ENCODE results near the gene CCDC24. TPM values are rescaled to one million over a fixed set of nuclear protein-coding genes. Genes with fewer than 3 reads are reported as not detected.

Gene CCDC24
- total RNA-seq, 1 experiment from 2014 or later, result 11.8 TPM

DNA sequence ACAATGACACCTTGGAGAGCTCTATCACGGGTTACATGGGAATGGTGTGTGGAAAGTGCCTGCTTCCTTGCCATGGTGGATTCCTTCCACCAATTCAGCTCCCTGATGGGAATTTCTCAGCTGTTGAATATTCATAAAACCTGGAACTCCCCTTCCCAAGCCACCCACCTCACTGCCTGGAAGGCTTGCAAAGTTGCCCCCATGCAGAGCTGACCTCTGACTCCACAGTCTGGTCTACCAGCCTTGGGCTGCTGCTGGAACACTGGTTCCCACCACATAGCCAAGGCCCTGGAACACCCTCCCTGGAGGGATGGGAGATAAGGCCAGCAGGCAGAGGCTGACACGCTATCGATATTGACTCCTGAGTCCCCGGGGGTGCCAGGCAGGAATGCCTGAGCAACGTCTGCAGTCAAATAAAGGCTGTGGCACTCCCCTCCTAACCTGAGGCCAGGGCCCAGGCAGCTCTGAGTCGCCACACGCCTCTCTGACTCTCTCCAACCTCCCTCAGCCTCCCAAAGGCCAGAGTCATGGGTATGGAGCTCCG, 8.8 kb downstream of the CCDC24 start:
- H3K9me3 Mint-ChIP-seq, result no peaks in the 10 kb centered on the region
- peak overlapping the region in 1 of 3 experiments; percentile 48; a peak in 1 of 7 replicates for H3K27ac Mint-ChIP-seq
- Histone ChIP-seq H3K9me3 (ENCODE audit: control insufficient read depth, low read depth, low read length) (no peaks in the 10 kb centered on the region), H3K79me1 (ENCODE audit: insufficient read depth, low read depth, low read length, poor library complexity, severe bottlenecking) (no peaks in the 10 kb centered on the region), H3K4me1 (ENCODE audit: insufficient read depth, low read length) (no peaks in the 10 kb centered on the region), H2BK120ac (ENCODE audit: low read depth, low read length, poor library complexity, severe bottlenecking) (no peak overlapping the region), H2AK5ac (ENCODE audit: insufficient read length, low read length) (no peak overlapping the region), H4K20me1 (ENCODE audit: control insufficient read depth, insufficient read depth, insufficient read length) (no peaks in the 10 kb centered on the region), H3K14ac (ENCODE audit: insufficient read depth, low read length) (no peak overlapping the region), H3K23me2 (ENCODE audit: insufficient read length, low read depth, low read length, poor library complexity, severe bottlenecking) (no peaks in the 10 kb centered on the region), H3K27ac (ENCODE audit: insufficient read length, low read depth, low read length) (no peak overlapping the region), H3K18ac (ENCODE audit: insufficient read length, low read depth, low read length) (no peak overlapping the region), H3K79me2 (ENCODE audit: insufficient read depth, low read length) (no peaks in the 10 kb centered on the region), H4K5ac (ENCODE audit: insufficient read length, low read depth, low read length) (no peak overlapping the region), H3T11ph (ENCODE audit: low read length) (no peak overlapping the region), H4K8ac (replicated peaks; ENCODE audit: insufficient read length, low read depth, low read length) (no peak overlapping the region), H2BK12ac (ENCODE audit: insufficient read length, low read depth, low read length) (no peak overlapping the region), H2BK5ac (ENCODE audit: insufficient read length, low read length) (no peak overlapping the region), H2BK20ac (ENCODE audit: low read depth, low read length, poor library complexity, severe bottlenecking) (no peak overlapping the region), H3K4me2 (ENCODE audit: insufficient read depth, insufficient read length, low read length) (no peak overlapping the region), H3K4ac (ENCODE audit: low read depth, low read length) (no peak overlapping the region), H3K27me3 (ENCODE audit: insufficient read depth, low read length) (no peaks in the 10 kb centered on the region), H2BK15ac (ENCODE audit: low read depth, low read length) (no peak overlapping the region), H4K91ac (ENCODE audit: insufficient read length, low read depth, low read length) (no peak overlapping the region), H3K23ac (ENCODE audit: insufficient read length, low read depth, low read length) (no peak overlapping the region), H2AFZ (ENCODE audit: low read length) (no peak overlapping the region), H3K9ac (ENCODE audit: extremely low read depth, insufficient read length, low read length) (no peak overlapping the region), H3K56ac (ENCODE audit: insufficient read length, low read depth, low read length) (no peak overlapping the region)
- DNase-seq, result no peak
- no peak overlapping the region for H3K4me3 Mint-ChIP-seq
- WGBS (ENCODE audit: extremely low coverage, insufficient read length, low lambda C conversion rate), result no CpG with 5 or more reads among the region's 8 CpGs
- H3K36me3 Mint-ChIP-seq (ENCODE audit: insufficient read depth in 1 of 3, low read depth in 3 of 3), result peaks cover 8 to 46% (median 30%) of the 10 kb centered on the region in 3 experiments
- H3K4me1 Mint-ChIP-seq, result peaks cover 0 to 5% of the 10 kb centered on the region in 2 experiments; a peak in 1 of 4 replicates
- no peaks in the 10 kb centered on the region; the same call in 1 of the 2 replicates for H3K27me3 Mint-ChIP-seq (ENCODE audit: low read depth)
- TF ChIP-seq, protein P1, sequence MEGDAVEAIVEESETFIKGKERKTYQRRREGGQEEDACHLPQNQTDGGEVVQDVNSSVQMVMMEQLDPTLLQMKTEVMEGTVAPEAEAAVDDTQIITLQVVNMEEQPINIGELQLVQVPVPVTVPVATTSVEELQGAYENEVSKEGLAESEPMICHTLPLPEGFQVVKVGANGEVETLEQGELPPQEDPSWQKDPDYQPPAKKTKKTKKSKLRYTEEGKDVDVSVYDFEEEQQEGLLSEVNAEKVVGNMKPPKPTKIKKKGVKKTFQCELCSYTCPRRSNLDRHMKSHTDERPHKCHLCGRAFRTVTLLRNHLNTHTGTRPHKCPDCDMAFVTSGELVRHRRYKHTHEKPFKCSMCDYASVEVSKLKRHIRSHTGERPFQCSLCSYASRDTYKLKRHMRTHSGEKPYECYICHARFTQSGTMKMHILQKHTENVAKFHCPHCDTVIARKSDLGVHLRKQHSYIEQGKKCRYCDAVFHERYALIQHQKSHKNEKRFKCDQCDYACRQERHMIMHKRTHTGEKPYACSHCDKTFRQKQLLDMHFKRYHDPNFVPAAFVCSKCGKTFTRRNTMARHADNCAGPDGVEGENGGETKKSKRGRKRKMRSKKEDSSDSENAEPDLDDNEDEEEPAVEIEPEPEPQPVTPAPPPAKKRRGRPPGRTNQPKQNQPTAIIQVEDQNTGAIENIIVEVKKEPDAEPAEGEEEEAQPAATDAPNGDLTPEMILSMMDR (conservative IDR thresholded peaks at IDR 0.05), result no peak

Data from H9 (cell line).